GM12873 (cell line): ENCODE measurements around the gene SLC22A4.

Experiments used
- CTCF ChIP-seq: IDR thresholded peaks from 2 replicates; pipeline ENCODE4 v1.5.1; 2012; ENCODE audit warnings: low read depth, mild to moderate bottlenecking, moderate library complexity, low read length, control low read depth; ENCODE audit not compliant: insufficient read depth; ENCODE audit errors: missing control alignments

SLC22A4 gene

GRCh38 chr5:132325691-132326090 is 31.5 kb downstream of the SLC22A4 start:
- TF ChIP-seq CTCF, result no peak

- no peak for TF ChIP-seq CTCF
Observed at GRCh38 chr5:132327252-132327955, 33.2 kb downstream of the SLC22A4 start.

- TF ChIP-seq CTCF, result no peak
Observed at GRCh38 chr5:132334812-132335211, 40.6 kb downstream of the SLC22A4 start.

GRCh38 chr5:132335402-132335801 is 41.2 kb downstream of the SLC22A4 start:
- TF ChIP-seq CTCF, result no peak

- TF ChIP-seq CTCF, result no peak
Observed at GRCh38 chr5:132339502-132339901, 45.3 kb downstream of the SLC22A4 start.

- TF ChIP-seq CTCF, result no peak
Observed at GRCh38 chr5:132342291-132343180, 48.3 kb downstream of the SLC22A4 start.

GRCh38 chr5:132344775-132345514 is 50.8 kb downstream of the SLC22A4 start:
- no peak for TF ChIP-seq CTCF
